ENCODE results near the gene NRROS. TPM values are rescaled to one million over a fixed set of nuclear protein-coding genes. Genes with fewer than 3 reads are reported as not detected.

The NRROS gene
- total RNA-seq, 4 donors from 2014 or later, result 0.95 to 4.5 (median 1.5) TPM

- WGBS, result 84% methylated on average over 3 of the region's 3 CpGs
- TF ChIP-seq EP300 (IDR thresholded peaks at IDR 0.05) (no peak), POLR2A (IDR thresholded peaks at IDR 0.05) (no peak)
- H3K27ac ChIP-seq, result no peak overlapping the region
- H3K4me3 ChIP-seq, result no peak overlapping the region
- no peaks in the 10 kb centered on the region for H3K36me3 ChIP-seq
- peaks cover 4% of the 10 kb centered on the region for H3K27me3 ChIP-seq
- no peaks in the 10 kb centered on the region for H3K9me3 ChIP-seq
- no peak for DNase-seq (ENCODE audit: low spot score in 2 of 2)
- H3K4me1 ChIP-seq, result no peaks in the 10 kb centered on the region
Observed at GRCh38 chr3:196673632-196674031, 34.1 kb downstream of the NRROS start.

GRCh38 chr3:196677353-196677752 lies 37.9 kb downstream of the NRROS start:
- DNase-seq (ENCODE audit: low spot score in 2 of 2), result no peak
- no peak for TF ChIP-seq EP300 (IDR thresholded peaks at IDR 0.05)
- TF ChIP-seq POLR2A (IDR thresholded peaks at IDR 0.05), result no peak
- no peak for TF ChIP-seq POLR2AphosphoS5 (IDR thresholded peaks at IDR 0.05)
- no peak for TF ChIP-seq CTCF (IDR thresholded peaks at IDR 0.05)
- no peak overlapping the region for H3K27ac ChIP-seq
- peaks cover 4% of the 10 kb centered on the region for H3K27me3 ChIP-seq
- WGBS, result 74% methylated on average over 1 of the region's 1 CpG
- H3K36me3 ChIP-seq, result no peaks in the 10 kb centered on the region
- H3K4me1 ChIP-seq, result no peaks in the 10 kb centered on the region
- no peaks in the 10 kb centered on the region for H3K9me3 ChIP-seq
- no peak overlapping the region for H3K4me3 ChIP-seq

- TF ChIP-seq EP300 (IDR thresholded peaks at IDR 0.05), result no peak
- no peak for TF ChIP-seq CTCF (IDR thresholded peaks at IDR 0.05)
- TF ChIP-seq POLR2A (IDR thresholded peaks at IDR 0.05), result no peak
- no peak for TF ChIP-seq POLR2AphosphoS5 (IDR thresholded peaks at IDR 0.05)
- Histone ChIP-seq H3K4me1 (no peaks in the 10 kb centered on the region), H3K27me3 (peaks cover 4% of the 10 kb centered on the region), H3K36me3 (no peaks in the 10 kb centered on the region), H3K4me3 (no peak overlapping the region), H3K9me3 (no peaks in the 10 kb centered on the region), H3K27ac (no peak overlapping the region)
- 46% methylated on average over 1 of the region's 1 CpG for WGBS
- no peak for DNase-seq (ENCODE audit: low spot score in 2 of 2)
Observed at GRCh38 chr3:196677931-196678330, 38.4 kb downstream of the NRROS start.

- DNase-seq (ENCODE audit: low spot score in 2 of 2), result peak in 1 of 2 donors; percentile 72
- TF ChIP-seq POLR2A (IDR thresholded peaks at IDR 0.05), result no peak
- TF ChIP-seq CTCF (IDR thresholded peaks at IDR 0.05), result peak; percentile 80 to 89
- no peak for TF ChIP-seq EP300 (IDR thresholded peaks at IDR 0.05)
- Histone ChIP-seq H3K4me1 (peaks cover 17% of the 10 kb centered on the region), H3K4me3 (no peak overlapping the region), H3K9me3 (no peaks in the 10 kb centered on the region), H3K27ac (no peak overlapping the region), H3K27me3 (no peaks in the 10 kb centered on the region), H3K36me3 (no peaks in the 10 kb centered on the region)
- WGBS, result 40% methylated on average over 24 of the region's 24 CpGs
Observed at GRCh38 chr3:196684548-196685407, 45.3 kb downstream of the NRROS start.

GRCh38 chr3:196686436-196686835 lies 46.9 kb downstream of the NRROS start:
- Histone ChIP-seq H3K27ac (no peak overlapping the region), H3K36me3 (no peaks in the 10 kb centered on the region)
- no peak for TF ChIP-seq POLR2AphosphoS5 (IDR thresholded peaks at IDR 0.05)
- no peak for TF ChIP-seq CTCF (IDR thresholded peaks at IDR 0.05)
- no peak for TF ChIP-seq EP300 (IDR thresholded peaks at IDR 0.05)
- no peak for TF ChIP-seq POLR2A (IDR thresholded peaks at IDR 0.05)

More at GRCh38 chr3:196686436-196686835, 46.9 kb downstream of the NRROS start:
- DNase-seq (ENCODE audit: low spot score in 2 of 2), result no peak
- no peak overlapping the region for H3K4me3 ChIP-seq
- no peaks in the 10 kb centered on the region for H3K27me3 ChIP-seq
- no peaks in the 10 kb centered on the region for H3K9me3 ChIP-seq
- peaks cover 17% of the 10 kb centered on the region for H3K4me1 ChIP-seq
- WGBS, result 26% methylated on average over 2 of the region's 2 CpGs
